Measurements from ENCODE around the gene UBA6.

The UBA6 gene

GRCh38 chr4:67696061-67696460 is 4.9 kb downstream of the UBA6 start:
- DNase-seq (ENCODE audit: low spot score), result no peak
- in situ Hi-C loops (cut with MboI; ENCODE audit: low pct_unique_long_range_greater_than_20kb, low sequenced_read_pairs, unreplicated experiment), result no loop called here
- TF ChIP-seq, protein P1, sequence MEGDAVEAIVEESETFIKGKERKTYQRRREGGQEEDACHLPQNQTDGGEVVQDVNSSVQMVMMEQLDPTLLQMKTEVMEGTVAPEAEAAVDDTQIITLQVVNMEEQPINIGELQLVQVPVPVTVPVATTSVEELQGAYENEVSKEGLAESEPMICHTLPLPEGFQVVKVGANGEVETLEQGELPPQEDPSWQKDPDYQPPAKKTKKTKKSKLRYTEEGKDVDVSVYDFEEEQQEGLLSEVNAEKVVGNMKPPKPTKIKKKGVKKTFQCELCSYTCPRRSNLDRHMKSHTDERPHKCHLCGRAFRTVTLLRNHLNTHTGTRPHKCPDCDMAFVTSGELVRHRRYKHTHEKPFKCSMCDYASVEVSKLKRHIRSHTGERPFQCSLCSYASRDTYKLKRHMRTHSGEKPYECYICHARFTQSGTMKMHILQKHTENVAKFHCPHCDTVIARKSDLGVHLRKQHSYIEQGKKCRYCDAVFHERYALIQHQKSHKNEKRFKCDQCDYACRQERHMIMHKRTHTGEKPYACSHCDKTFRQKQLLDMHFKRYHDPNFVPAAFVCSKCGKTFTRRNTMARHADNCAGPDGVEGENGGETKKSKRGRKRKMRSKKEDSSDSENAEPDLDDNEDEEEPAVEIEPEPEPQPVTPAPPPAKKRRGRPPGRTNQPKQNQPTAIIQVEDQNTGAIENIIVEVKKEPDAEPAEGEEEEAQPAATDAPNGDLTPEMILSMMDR (IDR thresholded peaks at IDR 0.05; ENCODE audit: extremely low read depth, insufficient read depth, missing control alignments), result no peak

- in situ Hi-C loops (cut with MboI; ENCODE audit: low pct_unique_long_range_greater_than_20kb, low sequenced_read_pairs, unreplicated experiment), result no loop called here
- no peak for DNase-seq (ENCODE audit: low spot score)
- TF ChIP-seq, protein P1 (IDR thresholded peaks at IDR 0.05; ENCODE audit: extremely low read depth, insufficient read depth, missing control alignments), result no peak
These were observed 6.3 kb downstream of the UBA6 start for GRCh38 chr4:67694662-67695061.

DNA sequence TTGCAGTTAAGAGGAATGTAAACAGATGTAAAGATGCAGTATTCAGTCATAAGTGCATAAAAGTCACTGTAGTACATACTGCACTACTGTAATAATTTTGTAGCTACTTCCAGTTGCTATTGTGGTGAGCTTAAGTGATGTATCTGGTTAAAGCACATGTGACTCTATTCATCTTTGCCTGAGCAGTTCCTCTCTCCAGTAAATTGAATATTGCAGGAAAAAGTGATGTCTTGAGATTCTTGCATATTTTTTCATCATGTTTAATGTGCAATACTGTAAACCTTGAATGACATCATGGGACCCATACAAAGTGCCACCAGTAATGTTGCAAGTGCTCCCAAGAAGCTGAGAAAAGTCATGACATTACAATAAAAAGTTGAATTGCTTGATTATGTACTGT is 9.6 kb downstream of the UBA6 start:
- in situ Hi-C loops (cut with MboI; ENCODE audit: low pct_unique_long_range_greater_than_20kb, low sequenced_read_pairs, unreplicated experiment), result no loop called here
- DNase-seq (ENCODE audit: low spot score), result no peak
- TF ChIP-seq, protein P1 (IDR thresholded peaks at IDR 0.05; ENCODE audit: extremely low read depth, insufficient read depth, missing control alignments), result no peak

GRCh38 chr4:67687636-67688035 is 13.3 kb downstream of the UBA6 start:
- in situ Hi-C loops (cut with MboI; ENCODE audit: low pct_unique_long_range_greater_than_20kb, low sequenced_read_pairs, unreplicated experiment), result no loop called here
- no peak for DNase-seq (ENCODE audit: low spot score)
- TF ChIP-seq, protein P1 (IDR thresholded peaks at IDR 0.05; ENCODE audit: extremely low read depth, insufficient read depth, missing control alignments), result no peak

- TF ChIP-seq, protein P1 (IDR thresholded peaks at IDR 0.05; ENCODE audit: extremely low read depth, insufficient read depth, missing control alignments), result no peak
- in situ Hi-C loops (cut with MboI; ENCODE audit: low pct_unique_long_range_greater_than_20kb, low sequenced_read_pairs, unreplicated experiment), result no loop called here
- no peak for DNase-seq (ENCODE audit: low spot score)
These were observed 15.5 kb downstream of the UBA6 start for GRCh38 chr4:67685532-67685859.

GRCh38 chr4:67684839-67685531 is 16.0 kb downstream of the UBA6 start:
- TF ChIP-seq, protein P1 (IDR thresholded peaks at IDR 0.05; ENCODE audit: extremely low read depth, insufficient read depth, missing control alignments), result no peak
- no peak for DNase-seq (ENCODE audit: low spot score)
- in situ Hi-C loops (cut with MboI; ENCODE audit: low pct_unique_long_range_greater_than_20kb, low sequenced_read_pairs, unreplicated experiment), result no loop called here

All from GM13977 (cell line).